Activated CD4-positive, CD25-positive, alpha-beta regulatory T cell treated with anti-CD3 and anti-CD28 coated beads, Interleukin-2, amount 50 U/mL, for 72 hours (primary cell): ENCODE measurements around the gene CEMIP2.

Source experiments
- DNase-seq: peaks from one replicate; pipeline ENCODE4 v3.0.0; 2021

CEMIP2 gene

DNA sequence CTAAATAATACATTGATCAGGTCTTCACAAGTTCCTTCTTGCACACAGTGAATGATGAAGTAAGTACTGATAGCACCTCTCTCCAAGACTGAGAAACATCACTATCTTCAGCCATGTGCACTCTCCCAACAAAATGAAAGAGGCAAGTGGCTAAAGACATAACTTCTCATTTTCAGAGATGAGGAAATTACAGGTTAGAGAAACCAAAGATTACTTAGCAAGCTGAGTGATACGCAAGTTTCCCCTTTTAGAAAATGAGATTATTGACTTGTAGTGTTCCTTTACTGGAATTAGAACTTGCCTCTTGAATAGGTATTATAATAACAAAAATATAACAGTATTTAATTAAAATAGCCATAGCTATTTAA is 21.6 kb downstream of the CEMIP2 start:
- no peak for DNase-seq

DNA sequence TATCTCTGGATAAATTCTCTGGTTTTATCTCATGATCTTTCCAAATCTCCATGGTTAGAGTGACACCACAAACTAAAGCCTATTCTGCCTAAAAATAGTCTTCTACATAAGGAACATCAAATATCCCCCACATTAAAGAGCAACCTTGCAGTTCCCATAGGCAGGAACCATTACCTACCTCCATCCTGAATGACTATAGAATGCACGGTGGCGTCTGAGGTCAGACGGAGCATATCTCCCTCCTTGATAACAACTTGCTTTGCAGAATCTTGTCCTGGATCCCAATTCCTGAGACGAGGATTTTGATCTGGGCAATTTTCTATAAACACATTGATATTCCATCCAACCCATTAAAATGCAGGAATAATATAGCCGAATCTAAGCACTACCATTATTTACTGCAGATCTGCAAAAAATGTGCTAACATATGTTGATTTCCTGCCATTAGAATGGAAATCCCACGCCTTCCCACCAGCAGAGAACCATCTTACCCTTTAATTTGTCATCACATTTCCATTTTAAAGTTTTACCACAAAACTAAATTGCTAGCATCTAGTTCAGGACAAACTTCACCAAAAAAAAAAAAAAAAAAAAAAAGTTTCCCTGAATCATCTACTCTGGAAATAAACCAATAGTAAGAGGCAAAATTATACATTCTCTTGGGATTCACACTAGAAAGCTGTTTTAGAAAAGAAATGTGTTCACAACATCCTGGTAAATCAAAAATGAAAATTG is 22.1 kb downstream of the CEMIP2 start:
- DNase-seq, result no peak

DNA sequence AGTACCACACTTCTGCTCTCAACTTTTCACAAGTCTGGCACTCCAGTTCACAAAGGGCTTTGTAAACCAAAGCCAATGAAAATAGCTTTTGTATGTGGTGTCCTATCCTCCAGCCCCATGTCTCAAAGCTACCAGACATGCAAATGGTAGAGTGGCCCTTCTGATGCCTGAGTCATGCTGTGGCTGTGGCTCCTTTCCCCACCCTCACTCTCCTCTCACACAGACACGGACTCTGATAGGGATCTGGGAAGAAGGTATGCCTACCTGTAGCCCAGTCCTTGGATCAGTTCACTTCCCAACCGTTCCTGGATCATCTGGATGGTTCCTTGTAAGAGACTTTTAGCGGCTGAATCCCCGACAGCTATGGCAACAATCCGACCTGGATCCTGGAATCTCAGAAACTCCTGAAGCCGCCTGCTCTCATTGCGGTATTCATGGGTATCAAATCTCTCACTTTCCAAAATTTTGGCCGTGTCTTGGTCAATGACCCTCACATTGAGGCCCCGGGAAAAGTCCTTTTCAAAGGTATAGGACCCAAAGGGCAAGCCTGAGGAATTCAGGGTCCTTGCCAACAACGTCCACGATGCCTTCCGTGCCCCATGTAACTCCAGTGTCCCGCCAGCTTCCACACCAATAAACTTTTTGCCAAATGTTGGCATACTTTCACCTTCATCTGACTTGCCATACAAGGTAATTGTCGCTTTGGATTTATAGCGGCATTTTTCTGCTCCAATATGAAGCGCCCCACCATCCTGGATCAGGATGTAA is 23.4 kb downstream of the CEMIP2 start:
- DNase-seq, result no peak

DNA sequence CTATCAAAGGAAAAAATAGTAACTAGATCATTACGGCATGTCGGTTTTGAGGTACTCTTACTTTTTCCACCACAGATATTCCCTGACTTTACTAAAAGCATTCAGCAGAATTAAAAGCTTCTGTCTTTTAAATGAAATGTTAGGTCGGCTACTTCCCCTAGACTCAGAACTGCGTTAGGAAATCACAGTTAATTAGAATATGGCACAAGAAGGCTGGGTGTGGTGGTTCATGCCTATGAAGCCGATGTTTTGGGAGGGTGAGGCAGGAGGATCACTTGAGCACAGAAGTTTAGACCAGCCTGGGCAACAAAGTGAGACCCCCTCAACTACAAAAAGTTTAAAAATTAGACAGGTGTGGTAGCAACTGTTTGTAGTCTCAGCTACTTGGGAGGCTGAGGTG is 24.4 kb downstream of the CEMIP2 start:
- DNase-seq, result no peak

DNA sequence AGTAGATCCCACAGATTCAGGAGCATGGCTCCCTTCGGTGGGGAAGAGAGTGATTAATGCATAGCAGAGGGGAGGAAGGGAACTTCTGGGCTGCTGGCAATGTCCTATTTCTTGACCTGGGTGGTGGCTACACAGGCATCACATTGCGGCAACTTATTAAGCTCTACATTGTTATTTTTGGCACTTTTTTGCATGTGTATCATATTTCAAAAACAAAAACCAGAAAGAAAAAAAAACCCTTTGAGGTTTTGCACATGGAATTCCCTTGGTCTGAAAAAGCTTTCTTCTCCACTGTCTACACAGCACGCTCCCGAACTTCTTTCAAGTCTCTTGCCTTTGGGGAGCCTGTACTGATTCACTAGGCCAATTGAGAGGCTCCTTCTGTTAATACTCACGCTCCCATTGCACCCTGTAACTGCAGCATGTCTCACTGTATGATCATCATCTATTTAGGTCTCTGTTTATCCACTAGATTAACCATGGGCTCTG is 25.1 kb downstream of the CEMIP2 start:
- no peak for DNase-seq

DNA sequence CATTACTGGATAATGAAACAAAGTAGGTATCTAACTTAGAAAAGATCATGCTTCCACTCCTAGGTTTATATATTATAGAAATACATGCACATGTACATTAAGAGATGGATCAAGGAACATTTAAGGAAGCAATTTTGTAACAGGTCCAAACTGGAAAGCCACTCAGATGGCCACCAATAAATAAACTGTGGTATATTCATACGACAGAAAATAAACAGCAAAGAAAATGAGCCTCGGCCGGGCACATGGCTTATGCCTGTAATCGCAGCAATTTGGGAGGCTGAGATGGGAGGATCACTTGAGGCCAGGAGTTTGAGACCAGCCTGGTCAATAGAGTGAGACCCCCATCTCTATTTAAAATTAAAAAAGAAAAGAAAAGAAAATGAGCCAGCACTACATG is 25.6 kb downstream of the CEMIP2 start:
- DNase-seq, result no peak

DNA sequence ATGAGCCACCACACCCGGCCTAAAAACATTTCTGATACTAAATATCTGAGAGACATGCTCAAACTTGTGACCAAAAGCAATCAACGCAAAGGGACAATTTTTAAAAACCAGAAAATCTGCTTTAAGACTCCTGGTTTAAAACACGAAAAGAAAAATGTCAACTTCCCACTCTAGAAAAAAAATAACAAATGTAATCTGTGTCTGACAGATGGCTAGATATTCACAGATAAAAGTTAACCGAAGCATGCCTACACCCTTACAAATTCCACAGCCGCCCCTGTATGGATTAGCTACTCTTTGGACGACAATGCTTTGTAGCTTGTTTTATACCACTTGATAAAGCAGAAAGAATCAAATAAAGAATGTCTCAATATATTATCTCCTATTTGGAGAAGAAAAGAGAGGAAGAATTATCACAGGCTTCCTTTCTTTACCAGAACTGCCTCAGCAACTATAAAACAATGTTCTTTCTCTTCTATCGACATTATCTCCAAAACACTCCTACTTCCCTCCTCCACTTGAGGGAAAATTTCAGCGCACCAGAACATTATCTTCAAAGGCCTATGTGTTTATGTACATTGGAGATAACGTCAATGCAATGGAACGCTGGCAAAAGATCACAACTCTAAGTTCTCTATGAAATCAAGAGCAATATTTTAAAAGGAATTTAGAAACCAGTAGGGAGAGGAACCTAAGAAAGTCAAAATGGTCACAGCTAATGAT is 26.2 kb downstream of the CEMIP2 start:
- no peak for DNase-seq

DNA sequence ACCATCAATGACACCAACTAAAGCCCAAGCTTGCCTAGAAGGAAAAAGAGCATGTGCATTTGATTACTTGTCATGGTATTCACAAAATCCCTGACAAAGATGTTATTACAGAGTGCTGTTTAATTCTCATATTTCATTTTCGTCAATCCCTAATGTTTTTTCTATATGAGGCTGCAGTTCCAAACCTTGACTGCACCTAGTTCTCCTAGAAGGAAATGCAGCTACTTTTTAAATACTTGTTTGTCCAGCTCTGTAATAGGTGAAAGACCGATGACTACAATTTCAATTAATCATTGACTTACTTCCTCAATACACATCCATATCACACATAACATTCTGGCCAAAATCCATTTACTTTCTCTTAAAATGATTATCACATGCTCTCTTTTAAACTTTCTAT is 28.1 kb downstream of the CEMIP2 start:
- DNase-seq, result no peak

DNA sequence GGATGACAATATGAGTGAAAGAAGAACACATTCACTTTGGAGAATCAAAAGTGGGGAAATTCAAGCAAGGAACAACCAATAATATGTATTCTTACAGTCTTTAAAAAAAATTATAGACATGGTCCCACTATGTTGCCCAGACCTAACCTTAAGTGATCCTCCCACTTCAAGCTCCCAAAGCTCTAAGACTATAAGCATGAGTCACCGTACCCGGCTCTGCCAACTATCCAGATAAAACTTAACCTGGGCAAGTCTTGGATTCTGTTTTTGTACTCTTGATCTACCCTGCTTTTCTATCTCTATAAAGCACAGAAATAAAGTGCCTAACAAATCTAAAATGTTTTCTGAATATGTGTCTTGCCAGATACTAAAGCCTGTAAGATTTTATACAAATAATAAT is 30.9 kb downstream of the CEMIP2 start:
- no peak for DNase-seq

DNA sequence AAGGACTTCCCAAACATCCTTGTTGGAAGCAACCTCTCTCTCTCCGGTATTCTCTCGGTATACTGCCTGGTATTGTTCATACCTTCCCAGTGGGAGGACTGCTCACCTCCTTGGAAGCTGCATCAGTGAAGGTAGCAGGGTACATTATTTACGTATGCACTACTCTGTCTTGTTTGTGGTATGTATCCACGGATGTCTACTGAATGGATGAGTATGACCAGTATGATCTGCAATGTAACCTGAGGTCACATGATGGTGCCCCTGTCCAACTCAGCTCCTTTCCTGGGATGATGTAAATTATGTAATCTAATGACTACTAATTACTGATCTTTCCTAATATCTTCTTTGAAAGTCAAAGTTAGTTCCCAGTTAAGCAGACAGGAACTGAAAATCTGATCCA is 32.1 kb downstream of the CEMIP2 start:
- no peak for DNase-seq

DNA sequence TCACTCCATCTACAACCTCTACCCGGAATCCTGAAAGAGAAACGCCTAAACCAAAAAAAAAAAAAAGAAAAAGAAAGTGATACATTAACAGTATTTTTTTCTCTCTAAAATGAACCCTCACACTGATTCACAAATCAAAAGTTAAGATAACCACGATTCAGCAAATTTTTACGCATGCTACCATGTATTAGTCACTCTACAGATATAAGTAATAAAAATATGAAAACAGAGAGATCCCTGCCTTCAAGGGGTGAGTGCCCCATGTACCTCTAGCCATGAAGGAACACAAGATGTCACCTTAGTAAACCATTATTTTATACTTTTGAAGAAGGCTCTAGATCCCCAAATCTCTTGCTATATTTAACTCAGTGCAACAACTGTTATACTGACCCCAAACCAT is 33.4 kb downstream of the CEMIP2 start:
- DNase-seq, result no peak

DNA sequence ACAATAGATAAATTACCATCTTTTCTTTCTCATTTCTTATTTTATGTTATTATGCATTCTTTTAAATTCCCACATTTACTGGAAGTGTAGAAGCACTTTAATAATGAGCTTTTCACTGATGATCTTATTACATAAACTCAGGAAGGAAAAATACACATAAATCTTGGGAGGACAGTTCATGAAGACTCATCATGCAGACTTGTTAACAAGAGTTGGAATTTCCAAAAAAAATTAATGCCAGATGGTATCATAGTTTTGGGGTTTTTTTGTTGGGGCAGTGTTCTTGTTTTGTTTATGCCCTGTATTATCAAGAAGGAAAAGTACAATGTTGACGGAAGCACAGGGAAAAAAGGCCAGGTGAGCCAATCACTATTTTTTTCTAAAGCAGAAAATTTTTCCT is 35.1 kb downstream of the CEMIP2 start:
- DNase-seq, result no peak

DNA sequence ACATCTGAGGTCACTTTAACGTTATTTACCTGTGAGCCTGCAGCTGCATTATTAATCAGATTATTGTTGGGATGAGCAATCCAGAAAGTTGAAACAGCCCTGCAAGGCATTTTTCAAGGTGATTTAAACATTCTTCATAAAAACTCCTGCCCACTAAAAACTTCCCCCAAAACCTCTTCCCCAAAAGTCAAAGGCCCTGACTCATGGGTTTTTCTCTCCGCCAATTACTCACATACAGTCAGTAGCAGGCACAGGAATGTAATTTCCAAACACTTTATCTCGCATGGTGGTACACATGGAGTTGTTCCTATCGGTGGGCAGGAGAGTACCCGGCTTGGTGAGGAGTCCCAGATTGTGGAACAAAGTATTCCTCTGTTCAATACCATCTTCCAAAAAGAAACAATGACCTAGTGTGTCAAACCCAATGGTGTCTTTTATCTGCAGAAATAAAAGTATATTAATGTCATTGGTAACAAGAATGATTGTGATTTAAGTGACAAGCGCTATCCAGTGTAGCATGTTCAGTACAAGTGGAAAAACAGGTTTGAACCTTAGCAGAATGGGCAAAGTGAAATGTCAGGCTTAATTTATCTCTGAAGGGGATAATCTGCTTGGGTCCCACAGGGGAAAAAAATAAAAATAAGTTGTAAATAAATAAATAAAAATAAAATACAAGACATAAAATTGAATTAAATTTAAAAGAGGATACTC is 38.3 kb downstream of the CEMIP2 start:
- no peak for DNase-seq

DNA sequence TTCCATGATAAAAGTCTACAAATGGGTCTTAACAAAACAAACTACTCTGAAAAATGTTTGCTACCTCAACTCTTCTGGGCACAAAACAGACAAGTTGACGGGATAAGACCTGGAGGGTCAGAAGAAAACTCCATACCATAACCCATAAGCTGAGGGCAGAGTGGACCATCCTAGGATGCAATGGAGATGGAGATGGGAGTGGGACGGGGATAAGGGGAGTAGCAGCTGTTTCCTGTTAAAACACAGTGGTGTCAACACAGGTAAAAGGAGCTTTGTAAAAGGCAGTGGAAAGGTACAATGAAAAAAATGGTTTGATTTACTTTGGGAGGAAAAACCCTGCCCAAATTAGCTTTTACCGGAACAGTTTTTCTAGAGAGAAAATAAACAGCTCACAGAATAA is 41.6 kb downstream of the CEMIP2 start:
- no peak for DNase-seq

DNA sequence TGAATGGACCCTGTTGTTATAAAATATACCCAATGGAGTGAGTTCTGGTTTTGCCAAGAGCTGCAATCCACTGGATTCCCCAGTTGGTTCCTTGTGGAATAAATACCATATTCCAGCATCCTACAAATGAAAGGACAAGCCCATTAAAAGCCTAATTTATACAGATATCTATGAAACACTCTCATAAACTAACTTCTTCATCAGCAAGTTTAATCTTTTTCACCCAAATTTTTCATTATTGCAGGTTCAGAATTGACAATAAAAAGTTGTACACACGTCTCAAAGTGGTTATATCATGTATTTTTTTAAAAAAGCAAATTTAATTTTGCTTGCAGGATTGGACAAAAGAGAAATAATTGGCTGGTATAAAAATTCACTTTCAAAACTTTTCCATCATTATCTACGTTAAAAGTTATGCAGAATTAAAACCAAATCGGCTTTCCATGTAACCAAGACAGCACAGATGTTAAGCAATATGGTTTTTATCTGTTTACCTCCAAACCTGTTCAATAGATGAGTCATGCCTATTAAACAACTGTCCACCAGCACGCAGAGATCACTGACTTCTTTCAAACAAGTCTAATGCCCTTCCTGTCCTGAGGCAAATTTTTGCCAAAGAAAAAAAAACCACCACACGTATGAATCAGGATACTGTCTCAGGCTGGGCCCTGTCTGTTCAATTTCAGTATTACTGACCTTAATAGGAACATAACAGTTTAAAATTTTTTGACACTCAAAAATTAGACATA is 42.5 kb downstream of the CEMIP2 start:
- no peak for DNase-seq

DNA sequence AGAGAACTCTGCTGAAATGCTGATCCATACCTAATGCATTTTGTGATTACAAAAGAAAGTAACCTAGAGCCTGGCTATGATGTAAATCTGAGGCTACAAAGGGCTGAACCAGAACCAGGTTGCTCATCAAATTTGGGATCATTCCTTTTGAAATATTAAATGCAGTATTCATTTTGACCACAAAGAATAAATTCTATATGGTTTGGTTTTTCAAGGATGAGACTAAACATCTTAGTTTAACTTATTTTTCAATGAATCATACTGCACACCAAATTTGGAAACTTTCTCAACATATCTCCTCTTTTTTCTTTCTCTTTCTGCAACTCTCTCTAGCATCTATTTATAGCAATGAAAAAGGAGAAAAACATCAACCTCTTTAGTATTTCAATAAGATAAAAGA is 46.5 kb downstream of the CEMIP2 start:
- DNase-seq, result no peak

DNA sequence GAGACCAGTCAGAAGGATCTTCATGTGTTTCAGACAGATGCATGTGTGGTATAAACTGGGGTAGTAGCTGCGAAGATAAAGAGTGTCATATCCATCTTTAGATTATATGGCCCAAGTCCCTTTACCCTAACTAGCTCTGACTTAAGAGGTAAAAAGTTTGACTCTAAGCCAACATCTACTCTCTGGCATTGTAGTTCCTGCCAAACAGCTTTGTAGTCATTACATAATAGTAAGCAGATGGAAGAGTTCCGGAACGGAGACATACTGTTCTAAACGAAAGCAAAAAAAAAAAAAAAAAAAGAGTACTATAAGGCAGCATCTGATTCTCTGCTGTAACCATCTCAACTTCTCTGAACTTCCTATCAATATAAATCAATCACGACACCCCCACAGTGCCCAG is 48.8 kb downstream of the CEMIP2 start:
- DNase-seq, result no peak

DNA sequence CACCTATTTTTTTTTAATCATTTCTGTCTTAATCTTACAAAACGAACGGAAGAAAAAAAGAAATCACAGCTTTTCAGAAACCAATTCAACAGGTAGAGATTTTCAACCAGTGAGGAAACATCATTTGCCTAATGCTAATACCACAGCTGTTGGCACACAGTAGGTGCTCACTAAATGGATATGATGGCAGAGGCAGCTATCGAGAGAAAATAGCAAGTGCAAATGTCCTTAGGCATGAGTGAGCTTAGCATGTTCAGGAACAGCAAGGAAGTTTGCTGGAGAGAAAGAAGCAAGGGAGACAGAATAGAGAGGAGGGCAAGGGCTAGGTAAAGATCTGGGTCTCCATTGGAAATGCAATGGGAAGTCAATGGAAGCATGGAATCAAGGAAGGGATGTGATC is 49.2 kb downstream of the CEMIP2 start:
- DNase-seq, result no peak

DNA sequence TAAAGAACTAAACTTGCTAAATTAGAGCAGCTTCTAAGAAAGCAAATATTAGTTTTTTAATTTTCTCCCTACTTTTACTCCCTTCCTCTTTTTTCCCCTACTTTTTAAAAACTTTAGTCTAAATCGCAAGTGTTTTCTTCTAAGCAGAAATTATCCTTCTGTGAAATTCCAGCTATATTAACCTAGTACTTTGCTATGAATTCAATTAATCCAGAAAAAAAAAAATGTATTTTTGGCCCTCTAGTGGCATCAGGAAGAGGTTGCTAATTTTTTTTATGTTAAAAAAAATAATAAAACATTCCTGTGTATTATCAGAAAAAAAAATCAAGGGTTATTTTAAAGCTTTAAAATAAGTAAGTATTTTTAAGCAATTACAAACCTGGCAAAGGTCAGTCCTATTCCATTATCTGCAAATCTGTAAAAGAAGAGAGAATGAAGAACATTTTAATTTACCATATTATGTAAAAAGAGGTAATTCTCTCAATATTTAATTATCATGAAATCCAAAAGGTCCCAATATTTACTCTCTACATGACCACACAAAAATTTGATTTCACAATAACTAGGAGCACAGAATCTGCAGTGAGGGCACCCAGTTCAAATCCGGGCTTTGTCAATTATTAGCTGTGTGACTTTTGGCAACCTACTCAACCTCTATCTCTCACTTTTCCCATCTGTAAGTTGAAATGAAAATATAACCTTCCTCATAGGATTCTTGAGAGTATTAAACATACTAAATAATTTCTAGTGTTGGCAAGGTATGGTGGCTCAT is 52.0 kb downstream of the CEMIP2 start:
- DNase-seq, result no peak

DNA sequence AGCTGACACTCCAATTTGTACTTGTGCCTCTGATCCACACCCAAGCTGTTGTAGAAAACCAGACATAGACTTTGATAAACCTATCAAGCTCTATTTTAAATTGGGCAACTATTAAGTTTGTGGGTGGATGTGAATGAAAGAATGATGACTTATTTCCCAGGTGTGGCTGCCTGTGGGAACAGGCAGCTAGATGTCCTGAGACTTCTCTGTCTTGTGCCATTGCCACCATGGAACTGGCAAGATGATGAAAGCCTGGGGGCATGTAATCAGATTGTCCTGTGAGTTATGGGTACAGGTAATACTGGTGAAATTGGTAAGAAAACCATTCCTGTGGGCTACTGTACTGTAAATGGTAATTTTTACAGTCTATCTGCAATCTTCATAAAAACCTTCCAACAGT is 57.5 kb downstream of the CEMIP2 start:
- DNase-seq, result no peak

DNA sequence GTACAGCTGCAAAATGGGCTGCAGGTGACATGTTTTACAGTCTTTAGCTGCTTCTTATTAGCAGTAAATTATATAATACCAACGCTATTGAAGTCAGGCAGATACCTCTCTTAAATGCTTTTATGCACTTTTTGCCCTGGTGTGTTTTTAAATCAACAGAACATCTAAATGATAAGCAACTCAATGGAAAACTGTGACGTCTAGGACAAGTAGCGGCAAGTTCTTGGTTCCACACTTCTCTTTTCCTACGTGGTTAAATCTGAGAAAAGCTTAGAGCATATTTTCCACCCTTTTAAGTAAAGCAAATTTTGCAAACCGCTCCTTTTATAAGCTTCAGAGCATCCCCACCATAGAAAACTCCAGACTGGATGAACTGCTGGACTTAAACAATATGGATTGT is 58.1 kb downstream of the CEMIP2 start:
- no peak for DNase-seq

DNA sequence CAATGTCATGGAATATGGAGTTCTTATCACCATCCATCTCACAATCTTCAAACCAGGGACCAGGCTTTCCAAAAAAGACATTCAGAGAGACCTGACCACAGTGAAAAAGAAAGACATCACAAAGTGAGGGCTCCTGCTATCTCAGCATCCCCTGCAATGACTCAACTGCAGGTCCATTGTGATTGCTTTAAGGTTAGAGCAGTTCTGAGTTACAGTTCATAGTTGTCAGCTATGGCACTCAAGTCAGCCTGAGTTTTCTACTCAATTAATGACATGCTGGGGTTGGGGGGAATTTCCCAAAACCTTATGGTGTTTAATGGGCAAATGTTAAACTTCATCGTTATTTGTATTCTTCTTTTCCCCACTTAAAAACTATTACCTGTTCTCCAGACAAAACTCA is 58.9 kb downstream of the CEMIP2 start:
- no peak for DNase-seq
